Fibroblast of the conjunctiva (primary cell): Measurements from ENCODE around the gene TMCO4.
"Not testable (repeated sequence)": the region's sequence is repeated elsewhere in the genome, so short reads cannot be mapped to it uniquely, and the experiment has no call there.

Experiments
- DNase-seq: peaks from one replicate; pipeline ENCODE4 v3.0.0-alpha.2; 2010; ENCODE audit warnings: low read depth

Gene TMCO4

DNA sequence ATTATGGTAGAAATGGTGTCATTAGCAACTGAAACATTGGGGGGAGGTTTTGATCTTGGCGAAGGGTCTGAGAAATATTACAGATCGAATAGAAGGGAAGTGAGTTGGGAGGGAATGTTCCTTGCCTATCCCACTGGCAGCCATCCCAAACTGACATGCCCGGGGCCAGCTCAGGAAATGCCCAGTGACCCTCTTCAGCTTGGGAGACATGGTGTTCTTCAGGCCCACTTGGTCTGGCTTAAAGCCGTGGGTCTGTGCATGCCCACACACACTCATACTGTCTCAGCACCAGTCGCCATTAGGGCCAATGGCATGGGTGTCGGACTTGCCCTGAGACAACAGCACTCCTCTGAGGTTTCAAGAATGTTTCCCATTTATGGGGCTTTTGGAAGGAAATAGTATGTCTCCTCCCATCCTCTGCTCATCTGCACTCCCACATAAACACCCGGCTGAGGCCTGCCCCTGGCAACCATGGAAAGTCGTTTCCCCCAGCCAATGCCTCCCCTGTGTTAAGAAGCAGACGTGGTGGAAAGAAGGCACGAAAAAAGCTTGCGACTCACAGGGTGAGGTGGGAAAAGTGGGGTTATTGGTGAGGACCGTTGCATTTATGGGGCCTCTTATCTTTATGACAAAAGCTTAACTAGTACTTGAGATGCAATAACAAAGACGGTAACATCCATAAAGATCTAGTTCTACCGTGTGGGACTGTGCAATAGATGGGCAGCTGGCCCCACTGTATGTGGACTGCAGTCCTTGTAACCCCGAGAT is 13.3 kb upstream of the TMCO4 start:
- DNase-seq = no peak

- DNase-seq = peak; percentile 53
Measured at GRCh38 chr1:19811206-19811851, 11.6 kb upstream of the TMCO4 start.

- no peak for DNase-seq
Measured at GRCh38 chr1:19809044-19809750, 9.5 kb upstream of the TMCO4 start.

GRCh38 chr1:19808351-19808750 is 8.6 kb upstream of the TMCO4 start:
- no peak for DNase-seq

DNA sequence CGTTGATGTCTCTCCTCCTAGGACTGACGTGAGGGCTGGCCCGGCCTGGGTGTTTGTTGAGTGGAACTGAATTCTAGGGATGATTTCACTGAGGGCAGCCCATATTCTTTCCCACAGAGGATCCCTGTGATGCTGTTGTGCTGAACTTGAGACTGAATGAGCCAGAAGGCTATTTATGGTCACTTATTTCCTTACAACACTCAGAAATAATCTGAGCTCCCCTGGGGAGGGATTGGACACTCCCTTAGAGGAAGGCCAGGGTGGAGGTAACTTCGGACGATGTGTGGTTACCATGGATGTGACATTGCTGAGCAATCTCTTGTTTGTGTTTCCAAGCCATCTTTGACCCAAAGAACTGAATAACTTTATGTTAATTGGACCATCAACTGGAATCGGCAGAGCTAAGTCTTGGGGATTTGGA is 5.1 kb upstream of the TMCO4 start:
- DNase-seq = no peak

GRCh38 chr1:19802269-19802668 is 2.6 kb upstream of the TMCO4 start:
- no peak for DNase-seq

- peak; percentile 42 for DNase-seq
Measured at GRCh38 chr1:19800076-19800804, 524 bp upstream of the TMCO4 start.

DNA sequence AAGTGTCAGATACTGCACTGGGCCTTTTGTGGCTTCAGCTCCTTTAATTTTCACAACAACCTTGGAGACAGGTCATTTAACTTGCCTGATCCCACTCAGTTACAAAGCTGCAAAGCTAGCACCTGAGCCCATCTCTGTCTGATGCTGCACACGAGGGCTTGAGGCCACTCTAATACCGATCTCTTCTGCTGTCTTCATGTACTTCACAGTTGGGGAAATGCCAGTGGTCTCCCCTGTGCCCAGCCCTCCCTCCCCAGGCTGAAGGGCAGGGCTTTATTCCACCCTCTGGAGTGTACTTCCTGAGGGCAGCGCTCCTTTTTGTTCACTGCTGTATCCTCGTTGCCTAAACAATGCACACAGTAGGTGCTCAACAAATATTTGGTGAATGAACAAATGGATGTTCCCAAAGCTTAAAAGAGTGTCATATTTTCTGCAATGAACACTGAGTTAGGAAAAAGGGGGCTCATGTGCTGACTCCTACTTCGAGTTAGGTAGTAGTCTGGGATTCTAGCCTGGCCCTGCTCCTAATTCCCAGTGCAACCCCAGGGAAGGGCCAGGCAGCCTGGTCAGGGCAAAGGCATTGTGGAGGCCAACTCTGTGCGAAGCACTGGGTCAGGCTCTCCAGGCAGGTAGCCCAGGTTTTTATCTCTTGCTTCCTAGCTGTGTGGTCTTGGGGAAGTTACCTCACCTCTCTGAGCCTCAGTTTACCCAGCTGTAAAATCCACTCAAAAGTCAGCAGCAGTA is 1.1 kb downstream of the TMCO4 start:
- no peak for DNase-seq

DNA sequence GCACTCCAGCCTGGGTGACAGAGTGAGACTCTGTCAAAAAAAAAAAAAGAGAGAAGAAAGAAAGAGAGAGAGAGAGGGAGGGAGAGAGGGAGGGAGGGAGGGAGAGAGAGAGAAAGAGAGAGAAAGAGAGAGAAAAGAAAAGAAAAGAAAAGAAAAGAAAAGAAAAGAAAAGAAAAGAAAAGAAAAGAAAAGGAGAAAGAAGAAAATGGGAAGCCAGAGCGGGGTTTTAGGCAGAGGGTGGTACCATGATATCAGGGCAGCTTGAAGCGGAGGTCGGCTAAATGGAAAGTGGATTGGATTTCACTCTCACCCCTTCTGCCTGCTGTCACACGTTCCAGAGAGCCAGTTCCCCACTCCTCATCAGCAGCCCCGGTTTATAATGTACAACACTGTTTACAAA is 1.9 kb downstream of the TMCO4 start:
- DNase-seq = no peak

DNA sequence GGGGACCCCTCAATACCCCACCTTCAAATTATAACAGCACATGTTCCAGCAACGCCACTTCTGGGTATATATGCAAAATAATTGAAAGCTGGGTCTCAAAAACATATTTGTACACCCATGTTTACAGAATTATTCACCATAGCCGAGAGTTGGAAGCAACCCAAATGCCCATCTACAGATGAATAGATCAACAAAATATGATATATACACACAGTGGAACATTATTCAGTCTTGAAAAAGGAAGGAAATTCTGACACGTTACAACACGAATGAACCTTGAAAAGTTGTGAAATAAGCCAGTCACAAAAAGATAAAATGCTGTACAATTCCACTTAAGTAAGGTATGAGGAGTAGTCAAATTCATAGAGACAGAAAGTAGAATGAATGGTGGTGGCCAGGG is 5.1 kb downstream of the TMCO4 start:
- DNase-seq = no peak

DNA sequence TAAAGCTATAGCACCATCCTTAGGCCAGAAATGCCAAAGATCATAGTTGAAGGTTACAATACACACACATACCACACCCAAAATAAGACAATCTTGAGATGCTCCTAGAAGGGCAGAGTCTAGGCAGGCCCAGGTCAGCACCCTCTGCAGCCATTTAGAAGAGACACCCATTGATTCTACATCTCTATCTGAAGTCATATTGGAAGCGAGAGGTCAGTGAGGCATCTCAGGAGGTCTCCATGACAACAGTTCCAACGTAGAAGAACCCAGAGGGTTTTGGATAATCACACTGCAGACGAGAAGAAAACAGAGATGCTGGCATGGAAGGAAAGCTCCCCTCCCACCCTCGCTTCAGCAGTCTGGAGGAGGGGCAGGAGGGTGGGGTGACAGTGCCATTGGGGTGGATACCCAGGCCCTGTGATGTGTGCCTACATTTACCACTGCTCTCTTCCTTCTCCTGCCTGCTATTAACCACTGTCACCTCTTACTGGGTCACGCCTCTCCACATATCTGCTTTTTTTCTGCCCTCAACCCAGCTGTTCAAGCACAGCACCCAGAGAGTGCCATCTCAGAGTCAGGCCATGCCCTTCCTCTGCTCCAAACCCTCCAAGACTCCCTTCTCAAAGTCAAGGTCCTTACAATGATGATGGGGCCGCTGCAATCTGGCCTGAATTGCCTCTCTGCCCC is 6.2 kb downstream of the TMCO4 start:
- DNase-seq = no peak

DNA sequence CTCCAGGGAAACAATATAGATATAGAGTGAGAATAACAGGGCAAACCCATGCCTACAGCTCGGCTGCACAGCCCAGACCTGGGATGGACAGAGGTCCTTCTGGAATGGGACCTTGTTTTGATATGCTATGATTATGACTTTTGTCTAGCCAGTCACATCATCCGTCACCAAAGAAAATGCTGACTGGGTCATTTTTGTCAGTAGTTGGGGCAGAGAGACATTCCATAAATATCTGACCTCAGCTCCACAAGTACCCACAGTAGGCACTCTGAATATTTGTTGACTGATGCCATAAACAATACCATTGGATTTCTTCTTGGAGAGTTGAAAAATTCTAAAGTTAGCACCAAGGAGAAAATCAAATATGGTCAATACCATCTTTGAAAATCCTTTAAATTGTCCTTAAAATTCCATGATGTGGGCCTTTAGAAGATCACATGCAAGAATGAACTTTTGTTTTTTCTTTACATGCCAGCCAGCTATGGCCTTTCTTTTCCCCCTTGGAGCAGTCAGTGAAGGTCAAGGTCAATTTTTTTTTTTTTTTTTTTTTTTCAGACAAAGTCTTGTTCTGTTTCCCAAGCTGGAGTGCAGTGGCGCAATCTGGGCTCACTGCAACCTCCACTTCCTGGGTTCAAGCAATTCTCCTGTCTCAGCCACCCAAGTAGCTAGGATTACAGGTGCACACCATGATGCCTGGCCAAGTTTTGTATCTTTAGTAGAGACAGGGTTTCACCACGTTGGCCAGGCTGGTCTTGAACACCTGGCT is 7.3 kb downstream of the TMCO4 start:
- DNase-seq = no peak

DNA sequence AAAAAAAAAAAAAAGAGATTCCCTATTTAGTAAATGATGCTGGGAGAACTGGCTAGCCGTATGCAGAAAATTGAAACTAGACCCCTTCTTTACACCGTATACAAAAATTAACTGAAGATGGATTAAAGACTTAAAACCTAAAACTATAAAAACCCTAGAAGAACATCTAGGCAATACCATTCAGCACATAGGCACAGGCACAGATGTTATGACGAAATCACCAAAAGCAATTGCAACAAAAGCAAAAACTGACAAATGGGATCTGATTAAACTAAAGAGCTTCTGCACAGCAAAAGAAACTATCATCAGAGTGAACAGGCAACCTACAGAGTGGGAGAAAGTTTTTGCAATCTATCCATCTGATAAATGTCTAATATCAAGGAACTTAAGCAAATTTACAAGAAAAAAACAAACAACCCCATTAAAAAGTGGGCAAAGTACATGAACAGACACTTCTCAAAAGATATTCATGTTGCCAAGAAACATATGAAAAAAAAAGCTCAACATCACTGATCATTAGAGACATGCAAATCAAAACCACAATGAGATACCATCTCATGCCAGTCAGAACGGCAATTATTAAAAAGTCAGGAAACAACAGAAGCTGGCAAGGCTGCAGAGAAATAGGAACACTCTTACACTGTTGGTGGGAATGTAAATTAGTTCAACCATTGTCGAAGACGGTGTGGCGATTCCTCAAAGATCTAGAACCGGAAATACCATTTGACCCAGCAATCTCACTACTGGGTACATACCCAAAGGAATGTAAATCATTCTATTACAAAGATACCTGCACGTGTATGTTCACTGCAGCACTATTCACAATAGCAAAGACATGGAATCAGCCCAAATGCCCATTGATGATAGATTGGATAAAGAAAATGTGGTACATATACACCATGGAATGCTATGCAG is 9.4 kb downstream of the TMCO4 start:
- not testable (repeated sequence) for DNase-seq

- DNase-seq = no peak
Measured at GRCh38 chr1:19786988-19787423, 12.7 kb downstream of the TMCO4 start.

- DNase-seq = no peak
Measured at GRCh38 chr1:19785660-19786059, 14.1 kb downstream of the TMCO4 start.

DNA sequence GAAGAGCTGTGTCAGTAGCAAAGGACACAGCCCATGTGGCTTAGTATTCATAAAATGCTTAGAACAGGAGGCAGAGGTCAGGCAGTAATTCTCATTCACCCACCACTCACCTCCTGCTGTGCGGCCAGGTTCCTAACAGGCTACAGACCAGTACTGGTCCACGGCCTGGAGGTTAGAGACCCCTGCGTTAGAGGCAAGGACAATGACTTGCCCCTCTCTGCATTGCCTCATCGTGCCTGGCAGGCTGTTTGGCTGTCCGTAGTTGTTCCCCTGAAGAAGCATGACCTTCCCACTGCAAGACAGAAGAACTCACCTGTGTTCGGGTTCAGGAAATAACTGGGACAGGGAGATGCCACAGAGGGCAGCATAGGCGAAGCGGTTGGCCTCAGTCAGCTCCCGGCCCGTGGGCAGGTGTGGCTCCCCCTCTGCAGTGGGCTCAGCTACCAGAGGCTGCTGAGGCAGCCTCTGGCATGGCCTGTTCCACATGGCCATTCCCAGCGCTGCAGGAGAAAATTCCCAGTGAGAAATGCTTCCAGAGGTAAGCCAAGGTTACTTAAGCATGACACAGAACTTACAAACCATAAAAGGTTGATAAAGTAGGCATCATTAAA is 19.3 kb downstream of the TMCO4 start:
- no peak for DNase-seq

GRCh38 chr1:19776933-19777332 is 22.8 kb downstream of the TMCO4 start:
- no peak for DNase-seq

- no peak for DNase-seq
Measured at GRCh38 chr1:19776287-19776686, 23.4 kb downstream of the TMCO4 start.

DNA sequence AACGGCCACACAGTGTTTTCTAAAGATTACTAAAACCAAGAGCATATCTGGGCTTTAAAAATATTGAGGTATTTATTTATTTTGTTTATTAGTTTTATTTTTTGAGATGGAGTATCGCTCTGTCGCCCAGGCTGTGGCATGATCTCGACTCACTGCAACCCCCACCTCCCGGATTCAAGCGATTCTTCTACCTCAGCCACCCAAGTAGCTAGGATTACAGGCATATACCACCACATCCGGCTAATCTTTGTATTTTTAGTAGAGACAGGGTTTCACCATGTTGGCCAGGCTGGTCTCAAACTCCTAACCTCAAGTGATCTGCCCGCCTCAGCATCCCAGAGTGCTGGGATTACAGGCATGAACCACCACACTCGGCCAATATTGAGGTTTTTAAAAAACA is 23.9 kb downstream of the TMCO4 start:
- DNase-seq = no peak
